Measurements from ENCODE around the gene ANKZF1.

ANKZF1 gene

DNA sequence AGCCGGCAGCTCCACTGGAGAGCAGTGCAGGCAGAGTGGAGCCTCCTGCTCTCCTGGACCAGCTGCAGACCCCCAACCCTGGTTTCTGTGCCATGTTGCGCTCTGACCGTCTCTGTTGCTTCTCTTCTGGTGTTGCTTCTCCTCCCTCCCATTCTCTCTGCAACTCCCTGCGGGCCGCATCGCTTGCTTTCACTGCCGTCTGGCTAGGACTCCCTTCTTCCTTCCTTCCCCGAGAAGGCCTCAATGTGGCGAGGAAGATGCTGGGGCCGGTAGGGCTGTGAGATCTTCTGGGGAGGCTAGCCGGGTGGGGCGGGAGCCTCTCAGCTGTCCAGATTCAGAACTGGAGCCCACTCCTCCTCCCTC is 55.7 kb downstream of the ANKZF1 start:
- FAIRE-seq = no peak

DNA sequence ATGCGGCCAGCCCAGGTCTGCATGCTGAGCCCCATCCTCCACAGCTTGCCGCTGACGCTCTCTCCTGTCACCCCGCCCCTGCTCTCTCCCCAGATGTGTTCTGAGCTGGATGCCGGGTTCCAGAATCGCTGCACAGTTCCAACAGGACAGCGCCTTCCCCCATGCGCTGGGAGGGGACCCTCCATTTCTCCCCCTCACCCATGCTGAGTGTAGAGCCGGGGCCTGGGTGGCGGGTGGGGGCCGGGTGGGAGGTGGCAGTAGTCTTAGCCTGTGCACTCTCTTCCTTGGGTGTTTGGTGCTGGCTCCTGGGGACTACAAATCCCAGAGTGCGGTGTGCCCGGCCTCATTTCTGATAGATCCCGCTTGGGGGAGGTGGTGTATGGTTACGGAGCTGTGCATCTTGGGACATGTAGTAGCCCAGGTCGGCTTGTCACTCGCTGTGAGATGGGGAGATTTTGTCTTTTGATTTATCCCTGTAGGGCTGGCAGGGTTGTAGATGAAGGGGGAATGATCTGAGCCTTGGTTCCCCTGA is 56.4 kb downstream of the ANKZF1 start:
- no peak for FAIRE-seq
